Activated naive CD4-positive, alpha-beta T cell treated with anti-CD3 and anti-CD28 coated beads, Interleukin-2, amount 10 ng/mL, durations not matched to agents 5 hours and 36 hours (primary cell): ENCODE results near the gene RFC3. TPM values are rescaled to one million over a fixed set of nuclear protein-coding genes. Genes with fewer than 3 reads are reported as not detected.

Experiments
- total RNA-seq, 2 experiments: library from RNA; stranded (reverse); gene quantifications; one replicate each; pipeline ENCODE4 v1.2.3, GENCODE V29; 2021

The RFC3 gene
- total RNA-seq = 10 to 100 TPM; 24.9 to 26.3 TPM

GRCh38 chr13:33817901-33818706 lies at the start of gene RFC3:
Gene RFC3, plus strand, starts transcription at chr13:33818149. Its CDS starts 30 bp downstream, at chr13:33818179.

